Loucy (cell line): Measurements from ENCODE around the gene NOC3L.

Experiments
- H2AFZ ChIP-seq: fragments of 200-600 bp; sonication (generic); 2 replicates; pipeline ENCODE4 v1.6.0; 2016; ENCODE audit warnings: antibody characterized with exemption, mild to moderate bottlenecking, low read length, moderate library complexity
- H3F3A ChIP-seq: fragments of 200-600 bp; 2 replicates; pipeline ENCODE4 v1.6.0; 2016; ENCODE audit warnings: antibody characterized with exemption, low read depth, mild to moderate bottlenecking
- H3K27me3 ChIP-seq: fragments of 200-600 bp; sonication (generic); 2 replicates; pipeline ENCODE4 v1.6.1; 2014; ENCODE audit warnings: low read length, mild to moderate bottlenecking; ENCODE audit not compliant: insufficient read depth, poor library complexity, severe bottlenecking
- H3K36me3 ChIP-seq: fragments of 200-600 bp; sonication (generic); 2 replicates; pipeline ENCODE4 v1.6.1; 2016; ENCODE audit warnings: low read length; ENCODE audit not compliant: insufficient read depth
- H3K4me1 ChIP-seq: fragments of 200-600 bp; sonication (generic); 2 replicates; pipeline ENCODE4 v1.5.1; 2014; ENCODE audit warnings: low read length, mild to moderate bottlenecking; ENCODE audit not compliant: insufficient read depth, poor library complexity, severe bottlenecking
- H3K4me2 ChIP-seq: fragments of 200-600 bp; sonication (generic); 2 replicates; pipeline ENCODE4 v1.6.0; 2014; ENCODE audit warnings: antibody characterized with exemption, low read length, low read depth, mild to moderate bottlenecking; ENCODE audit not compliant: poor library complexity, severe bottlenecking
- H3K4me3 ChIP-seq: fragments of 200-600 bp; sonication (generic); 2 replicates; pipeline ENCODE4 v1.5.1; 2014; ENCODE audit warnings: low read length, mild to moderate bottlenecking, mixed read lengths; ENCODE audit not compliant: poor library complexity, severe bottlenecking
- H3K79me2 ChIP-seq: fragments of 200-600 bp; sonication (generic); 2 replicates; pipeline ENCODE4 v1.6.1; 2014; ENCODE audit warnings: low read length; ENCODE audit not compliant: insufficient read depth
- H3K9ac ChIP-seq: fragments of 200-600 bp; sonication (generic); 2 replicates; pipeline ENCODE4 v1.6.0; 2014; ENCODE audit warnings: mild to moderate bottlenecking, low read depth, low read length, moderate library complexity; ENCODE audit not compliant: poor library complexity, severe bottlenecking
- H3K9me2 ChIP-seq: fragments of 200-600 bp; sonication (generic); replicated peaks from 2 replicates; pipeline ENCODE4 v1.6.1; 2016; ENCODE audit warnings: low read depth, low read length, mixed read lengths
- H3K9me3 ChIP-seq: fragments of 200-600 bp; sonication (generic); 2 replicates; pipeline ENCODE4 v1.6.1; 2014; ENCODE audit warnings: mild to moderate bottlenecking, antibody characterized with exemption, low read length, low read depth; ENCODE audit not compliant: insufficient read depth
- H4K20me1 ChIP-seq: fragments of 200-600 bp; sonication (generic); 2 replicates; pipeline ENCODE4 v1.6.0; 2014; ENCODE audit warnings: antibody characterized with exemption, low read length, mild to moderate bottlenecking; ENCODE audit not compliant: insufficient read depth, poor library complexity, severe bottlenecking
- CTCF ChIP-seq: fragments of 200-600 bp; sonication (generic); conservative IDR thresholded peaks from 2 replicates; pipeline ENCODE4 v1.5.1; 2014; ENCODE audit warnings: mild to moderate bottlenecking, antibody characterized with exemption, low read length
- EZH2phosphoT487 ChIP-seq: fragments of 200-600 bp; IDR thresholded peaks from 2 replicates; pipeline ENCODE4 v1.6.1; 2018; ENCODE audit warnings: antibody characterized with exemption, mild to moderate bottlenecking, moderate library complexity, borderline replicate concordance

NOC3L gene

GRCh38 chr10:94334857-94335256 is 27.9 kb downstream of the NOC3L start:
- TF ChIP-seq CTCF (no peak), EZH2phosphoT487 (no peak)
- no peaks in the 10 kb centered on the region for H3K79me2 ChIP-seq
- no peak overlapping the region for H3K9ac ChIP-seq
- H4K20me1 ChIP-seq, result no peaks in the 10 kb centered on the region
- H3K36me3 ChIP-seq, result peaks cover 87% of the 10 kb centered on the region
- no peak overlapping the region for H3K4me2 ChIP-seq
- no peaks in the 10 kb centered on the region for H3K27me3 ChIP-seq
- H2AFZ ChIP-seq, result no peak overlapping the region
- H3K4me1 ChIP-seq, result no peaks in the 10 kb centered on the region
- H3K4me3 ChIP-seq, result no peak overlapping the region
- H3K9me3 ChIP-seq, result no peaks in the 10 kb centered on the region
- H3K9me2 ChIP-seq, result no peaks in the 10 kb centered on the region
- no peaks in the 10 kb centered on the region for H3F3A ChIP-seq

- H3K9me3 ChIP-seq, result no peaks in the 10 kb centered on the region
- H2AFZ ChIP-seq, result no peak overlapping the region
- H4K20me1 ChIP-seq, result no peaks in the 10 kb centered on the region
- no peaks in the 10 kb centered on the region for H3F3A ChIP-seq
- H3K9ac ChIP-seq, result no peak overlapping the region
- H3K79me2 ChIP-seq, result no peaks in the 10 kb centered on the region
- no peak overlapping the region for H3K4me2 ChIP-seq
- no peaks in the 10 kb centered on the region for H3K9me2 ChIP-seq
- no peak overlapping the region for H3K4me3 ChIP-seq
- TF ChIP-seq CTCF (no peak), EZH2phosphoT487 (no peak)
- H3K27me3 ChIP-seq, result no peaks in the 10 kb centered on the region
- peaks cover 70% of the 10 kb centered on the region for H3K36me3 ChIP-seq
- H3K4me1 ChIP-seq, result no peaks in the 10 kb centered on the region
Measured at GRCh38 chr10:94333051-94333450, 29.7 kb downstream of the NOC3L start.

GRCh38 chr10:94328613-94329012 is 34.1 kb downstream of the NOC3L start:
- Histone ChIP-seq H3K4me1 (no peaks in the 10 kb centered on the region), H3K27me3 (no peaks in the 10 kb centered on the region), H4K20me1 (no peaks in the 10 kb centered on the region), H3K9me2 (no peaks in the 10 kb centered on the region), H3K79me2 (no peaks in the 10 kb centered on the region), H3K9ac (no peak overlapping the region), H3F3A (no peaks in the 10 kb centered on the region), H2AFZ (no peak overlapping the region), H3K4me2 (no peak overlapping the region), H3K9me3 (no peaks in the 10 kb centered on the region), H3K36me3 (peaks cover 29% of the 10 kb centered on the region; the same call in 1 of the 2 replicates), H3K4me3 (no peak overlapping the region)
- TF ChIP-seq CTCF (no peak), EZH2phosphoT487 (no peak)
